Panc1 (cell line): ENCODE measurements around the gene RAB1B.

Experiments
- CTCF ChIP-seq: fragments of 450-650 bp; IDR thresholded peaks from 2 replicates; pipeline ENCODE4 v1.5.1; 2017; ENCODE audit warnings: mild to moderate bottlenecking
- POLR2AphosphoS5 ChIP-seq: IDR thresholded peaks from 2 replicates; pipeline ENCODE4 v1.6.1; 2012; ENCODE audit warnings: mild to moderate bottlenecking, low read depth, low read length, moderate library complexity

- TF ChIP-seq CTCF = peak; percentile 100
- peak; percentile 50; the same call in 1 of the 2 replicates for TF ChIP-seq POLR2AphosphoS5
These were observed 45.9 kb upstream of the RAB1B start for GRCh38 chr11:66222358-66223149.
